ENCODE data around the gene ZCCHC24.

ZCCHC24 gene

GRCh38 chr10:79472449-79472848 lies 27.0 kb upstream of the ZCCHC24 start:
- H3K27me3 ChIP-seq (ENCODE audit: control insufficient read depth in 1 of 2, insufficient read depth in 2 of 2, low read length in 2 of 2) = no peaks in the 10 kb centered on the region
- no peak overlapping the region for H3K9ac ChIP-seq (ENCODE audit: low read length in 2 of 2)
- H3K9me3 ChIP-seq (ENCODE audit: control insufficient read depth in 2 of 2, low read length in 2 of 2) = no peaks in the 10 kb centered on the region
- H3K27ac ChIP-seq (ENCODE audit: low read length) = no peak overlapping the region
- peaks cover 14% of the 10 kb centered on the region for H3K4me1 ChIP-seq (ENCODE audit: control insufficient read depth, insufficient read depth, low read length)
- no peak overlapping the region for H3K4me3 ChIP-seq (ENCODE audit: low read length in 2 of 2)
- no peaks in the 10 kb centered on the region for H3K36me3 ChIP-seq (ENCODE audit: control insufficient read depth in 2 of 2, insufficient read depth in 2 of 2, low read length in 2 of 2)

GRCh38 chr10:79471776-79472175 lies 26.4 kb upstream of the ZCCHC24 start:
- Histone ChIP-seq H3K36me3 (ENCODE audit: control insufficient read depth in 2 of 2, insufficient read depth in 2 of 2, low read length in 2 of 2) (no peaks in the 10 kb centered on the region), H3K27me3 (ENCODE audit: control insufficient read depth in 1 of 2, insufficient read depth in 2 of 2, low read length in 2 of 2) (no peaks in the 10 kb centered on the region), H3K27ac (ENCODE audit: low read length) (no peak overlapping the region), H3K4me1 (ENCODE audit: control insufficient read depth, insufficient read depth, low read length) (peaks cover 15% of the 10 kb centered on the region), H3K4me3 (ENCODE audit: low read length in 2 of 2) (no peak overlapping the region), H3K9ac (ENCODE audit: low read length in 2 of 2) (no peak overlapping the region), H3K9me3 (ENCODE audit: control insufficient read depth in 2 of 2, low read length in 2 of 2) (no peaks in the 10 kb centered on the region)

- H3K9ac ChIP-seq (ENCODE audit: low read length in 2 of 2) = no peak overlapping the region
- peaks cover 15% of the 10 kb centered on the region for H3K4me1 ChIP-seq (ENCODE audit: control insufficient read depth, insufficient read depth, low read length)
- no peak overlapping the region for H3K4me3 ChIP-seq (ENCODE audit: low read length in 2 of 2)
- H3K36me3 ChIP-seq (ENCODE audit: control insufficient read depth in 2 of 2, insufficient read depth in 2 of 2, low read length in 2 of 2) = no peaks in the 10 kb centered on the region
- no peaks in the 10 kb centered on the region for H3K27me3 ChIP-seq (ENCODE audit: control insufficient read depth in 1 of 2, insufficient read depth in 2 of 2, low read length in 2 of 2)
- H3K27ac ChIP-seq (ENCODE audit: low read length) = no peak overlapping the region
- H3K9me3 ChIP-seq (ENCODE audit: control insufficient read depth in 2 of 2, low read length in 2 of 2) = no peaks in the 10 kb centered on the region
Measured at GRCh38 chr10:79470096-79470495, 24.7 kb upstream of the ZCCHC24 start.

GRCh38 chr10:79468841-79469585 lies 23.6 kb upstream of the ZCCHC24 start:
- Histone ChIP-seq H3K9ac (ENCODE audit: low read length in 2 of 2) (no peak overlapping the region), H3K36me3 (ENCODE audit: control insufficient read depth in 2 of 2, insufficient read depth in 2 of 2, low read length in 2 of 2) (no peaks in the 10 kb centered on the region), H3K9me3 (ENCODE audit: control insufficient read depth in 2 of 2, low read length in 2 of 2) (no peaks in the 10 kb centered on the region), H3K4me3 (ENCODE audit: low read length in 2 of 2) (no peak overlapping the region), H3K27ac (ENCODE audit: low read length) (no peak overlapping the region), H3K4me1 (ENCODE audit: control insufficient read depth, insufficient read depth, low read length) (peaks cover 18% of the 10 kb centered on the region), H3K27me3 (ENCODE audit: control insufficient read depth in 1 of 2, insufficient read depth in 2 of 2, low read length in 2 of 2) (no peaks in the 10 kb centered on the region)

- Histone ChIP-seq H3K9ac (ENCODE audit: low read length in 2 of 2) (peak overlapping the region in 1 of 2 donors; percentile 21), H3K36me3 (ENCODE audit: control insufficient read depth in 2 of 2, insufficient read depth in 2 of 2, low read length in 2 of 2) (no peaks in the 10 kb centered on the region), H3K27ac (ENCODE audit: low read length) (peak overlapping the region; percentile 18), H3K9me3 (ENCODE audit: control insufficient read depth in 2 of 2, low read length in 2 of 2) (no peaks in the 10 kb centered on the region), H3K4me3 (ENCODE audit: low read length in 2 of 2) (no peak overlapping the region), H3K27me3 (ENCODE audit: control insufficient read depth in 1 of 2, insufficient read depth in 2 of 2, low read length in 2 of 2) (no peaks in the 10 kb centered on the region), H3K4me1 (ENCODE audit: control insufficient read depth, insufficient read depth, low read length) (peaks cover 20% of the 10 kb centered on the region)
Measured at GRCh38 chr10:79468015-79468560, 22.7 kb upstream of the ZCCHC24 start.

- H3K27me3 ChIP-seq (ENCODE audit: control insufficient read depth in 1 of 2, insufficient read depth in 2 of 2, low read length in 2 of 2) = no peaks in the 10 kb centered on the region
- H3K27ac ChIP-seq (ENCODE audit: low read length) = no peak overlapping the region
- H3K4me1 ChIP-seq (ENCODE audit: control insufficient read depth, insufficient read depth, low read length) = peaks cover 16% of the 10 kb centered on the region
- H3K4me3 ChIP-seq (ENCODE audit: low read length in 2 of 2) = no peak overlapping the region
- H3K9me3 ChIP-seq (ENCODE audit: control insufficient read depth in 2 of 2, low read length in 2 of 2) = no peaks in the 10 kb centered on the region
- H3K36me3 ChIP-seq (ENCODE audit: control insufficient read depth in 2 of 2, insufficient read depth in 2 of 2, low read length in 2 of 2) = no peaks in the 10 kb centered on the region
- no peak overlapping the region for H3K9ac ChIP-seq (ENCODE audit: low read length in 2 of 2)
Measured at GRCh38 chr10:79465341-79465740, 19.9 kb upstream of the ZCCHC24 start.

GRCh38 chr10:79463578-79464496 lies 18.4 kb upstream of the ZCCHC24 start:
- H3K4me3 ChIP-seq (ENCODE audit: low read length in 2 of 2) = no peak overlapping the region
- H3K9me3 ChIP-seq (ENCODE audit: control insufficient read depth in 2 of 2, low read length in 2 of 2) = no peaks in the 10 kb centered on the region
- no peak overlapping the region for H3K9ac ChIP-seq (ENCODE audit: low read length in 2 of 2)
- no peaks in the 10 kb centered on the region for H3K36me3 ChIP-seq (ENCODE audit: control insufficient read depth in 2 of 2, insufficient read depth in 2 of 2, low read length in 2 of 2)
- H3K4me1 ChIP-seq (ENCODE audit: control insufficient read depth, insufficient read depth, low read length) = peaks cover 16% of the 10 kb centered on the region
- no peak overlapping the region for H3K27ac ChIP-seq (ENCODE audit: low read length)
- no peaks in the 10 kb centered on the region for H3K27me3 ChIP-seq (ENCODE audit: control insufficient read depth in 1 of 2, insufficient read depth in 2 of 2, low read length in 2 of 2)

GRCh38 chr10:79460687-79461086 lies 15.3 kb upstream of the ZCCHC24 start:
- Histone ChIP-seq H3K4me1 (ENCODE audit: control insufficient read depth, insufficient read depth, low read length) (peaks cover 5% of the 10 kb centered on the region), H3K9ac (ENCODE audit: low read length in 2 of 2) (no peak overlapping the region), H3K27me3 (ENCODE audit: control insufficient read depth in 1 of 2, insufficient read depth in 2 of 2, low read length in 2 of 2) (no peaks in the 10 kb centered on the region), H3K9me3 (ENCODE audit: control insufficient read depth in 2 of 2, low read length in 2 of 2) (no peaks in the 10 kb centered on the region), H3K4me3 (ENCODE audit: low read length in 2 of 2) (no peak overlapping the region), H3K36me3 (ENCODE audit: control insufficient read depth in 2 of 2, insufficient read depth in 2 of 2, low read length in 2 of 2) (no peaks in the 10 kb centered on the region), H3K27ac (ENCODE audit: low read length) (no peak overlapping the region)

GRCh38 chr10:79459243-79459642 lies 13.8 kb upstream of the ZCCHC24 start:
- Histone ChIP-seq H3K4me1 (ENCODE audit: control insufficient read depth, insufficient read depth, low read length) (peaks cover 6% of the 10 kb centered on the region), H3K27ac (ENCODE audit: low read length) (no peak overlapping the region), H3K36me3 (ENCODE audit: control insufficient read depth in 2 of 2, insufficient read depth in 2 of 2, low read length in 2 of 2) (no peaks in the 10 kb centered on the region), H3K27me3 (ENCODE audit: control insufficient read depth in 1 of 2, insufficient read depth in 2 of 2, low read length in 2 of 2) (no peaks in the 10 kb centered on the region), H3K9ac (ENCODE audit: low read length in 2 of 2) (no peak overlapping the region), H3K4me3 (ENCODE audit: low read length in 2 of 2) (no peak overlapping the region), H3K9me3 (ENCODE audit: control insufficient read depth in 2 of 2, low read length in 2 of 2) (no peaks in the 10 kb centered on the region)

- H3K36me3 ChIP-seq (ENCODE audit: control insufficient read depth in 2 of 2, insufficient read depth in 2 of 2, low read length in 2 of 2) = no peaks in the 10 kb centered on the region
- no peaks in the 10 kb centered on the region for H3K9me3 ChIP-seq (ENCODE audit: control insufficient read depth in 2 of 2, low read length in 2 of 2)
- no peak overlapping the region for H3K9ac ChIP-seq (ENCODE audit: low read length in 2 of 2)
- no peak overlapping the region for H3K4me3 ChIP-seq (ENCODE audit: low read length in 2 of 2)
- H3K27ac ChIP-seq (ENCODE audit: low read length) = no peak overlapping the region
- peaks cover 6% of the 10 kb centered on the region for H3K4me1 ChIP-seq (ENCODE audit: control insufficient read depth, insufficient read depth, low read length)
- no peaks in the 10 kb centered on the region for H3K27me3 ChIP-seq (ENCODE audit: control insufficient read depth in 1 of 2, insufficient read depth in 2 of 2, low read length in 2 of 2)
Measured at GRCh38 chr10:79458483-79458882, 13.1 kb upstream of the ZCCHC24 start.
